GM12878 (cell line): Measurements from ENCODE around the gene ACP3. TPM values are rescaled to one million over a fixed set of nuclear protein-coding genes. Genes with fewer than 3 reads are reported as not detected.

Source experiments
- ATAC-seq: fragments of 200-7000 bp; cut with Tn5 transposase; 3 replicates; pipeline ENCODE4 v1.9.1; 2020; ENCODE audit warnings: mild to moderate bottlenecking, moderate library complexity
- BruUV-seq: library from RNA; stranded (reverse); fragments of 400-500 nt; replicated peaks from 2 replicates; lab custom pipeline; 2021; lab: Mats Ljungman, UMichigan
- CTCF ChIA-PET: fragments of 300-600 bp; sonication (Branson Sonifier 250); formaldehyde crosslinking; extraction: SDS; loops from one replicate; lab custom pipeline; 2021; ENCODE audit warnings: inconsistent platforms; lab: Yijun Ruan, JAX
- POLR2A ChIA-PET: fragments of 350-600 bp; formaldehyde crosslinking; extraction: SDS; loops from one replicate; lab custom pipeline; 2021; ENCODE audit warnings: inconsistent platforms; lab: Charles Lee
- RAD21 ChIA-PET: fragments of 300-600 bp; sonication (Branson Sonifier 250); formaldehyde crosslinking; loops from one replicate; lab custom pipeline; 2023; ENCODE audit warnings: antibody characterized with exemption; ENCODE audit not compliant: unreplicated experiment; lab: Charles Lee
- SMC1A ChIA-PET: fragments of 300-600 bp; sonication (Branson Sonifier 250); formaldehyde crosslinking; loops from one replicate; lab custom pipeline; 2023; ENCODE audit not compliant: unreplicated experiment, uncharacterized antibody; lab: Charles Lee
- DNase-seq: peaks from one replicate; pipeline ENCODE4 v3.0.0-alpha.2; 2011; ENCODE audit warnings: low read depth, low spot score
- FAIRE-seq: peaks from 3 replicates; lab custom pipeline; 2011; peaks lifted over from hg19 to GRCh38; lab: Jason Lieb, UNC
- H2AFZ ChIP-seq: 2 replicates; pipeline ENCODE4 v1.6.0; 2011; ENCODE audit warnings: low read depth, low read length, control low read depth; ENCODE audit not compliant: control insufficient read depth
- H3K27ac ChIP-seq: 2 replicates; pipeline ENCODE4 v1.5.1; 2011; ENCODE audit warnings: control low read depth; ENCODE audit not compliant: control insufficient read depth, insufficient read depth
- H3K27me3 ChIP-seq, 2 experiments: replicated peaks in 1 of 2; 2 replicates each; pipeline versions ENCODE4 v1.6.0 to v1.6.1; 2011; ENCODE audit warnings: low read length in 1 of 2; ENCODE audit not compliant: control insufficient read depth in 2 of 2, insufficient read depth in 2 of 2
- H3K36me3 ChIP-seq, 2 experiments: 2 replicates each; pipeline ENCODE4 v1.5.1; 2011; ENCODE audit warnings: low read length in 1 of 2; ENCODE audit not compliant: control insufficient read depth in 2 of 2, insufficient read depth in 2 of 2
- H3K4me1 ChIP-seq: 2 replicates; pipeline ENCODE4 v1.6.1; 2011; ENCODE audit warnings: mild to moderate bottlenecking, low read length, moderate library complexity, mixed read lengths; ENCODE audit not compliant: control insufficient read depth, insufficient read depth
- H3K4me2 ChIP-seq: 2 replicates; pipeline ENCODE4 v1.6.0; 2011; ENCODE audit warnings: control low read depth; ENCODE audit not compliant: control insufficient read depth, insufficient read depth
- H3K4me3 ChIP-seq: fragments of 200-600 bp; sonication (generic); 2 replicates; pipeline ENCODE4 v1.5.1; 2016
- H3K79me2 ChIP-seq: 2 replicates; pipeline ENCODE4 v1.6.0; 2011; ENCODE audit warnings: low read length; ENCODE audit not compliant: control insufficient read depth, insufficient read depth
- H3K9ac ChIP-seq: 2 replicates; pipeline ENCODE4 v1.8.0; 2011; ENCODE audit warnings: low read length, control low read depth, mixed read lengths; ENCODE audit not compliant: control insufficient read depth, insufficient read depth
- H3K9me3 ChIP-seq: replicated peaks from 3 replicates; pipeline ENCODE4 v1.5.1; 2011; ENCODE audit warnings: mild to moderate bottlenecking, low read length; ENCODE audit not compliant: control insufficient read depth, insufficient read depth
- H4K20me1 ChIP-seq: 2 replicates; pipeline ENCODE4 v1.6.0; 2011; ENCODE audit not compliant: control insufficient read depth, insufficient read depth
- BACH1 ChIP-seq: fragments of 450-650 bp; IDR thresholded peaks from 2 replicates; pipeline ENCODE4 v1.6.1; 2017; ENCODE audit warnings: mild to moderate bottlenecking, borderline replicate concordance
- CHD1 ChIP-seq: IDR thresholded peaks from 2 replicates; pipeline ENCODE4 v1.6.1; 2012; ENCODE audit warnings: low read depth, low read length, improper control_type of control experiment
- CHD2 ChIP-seq: IDR thresholded peaks from 2 replicates; pipeline ENCODE4 v1.6.1; 2011; ENCODE audit warnings: low read depth, low read length, improper control_type of control experiment, borderline replicate concordance
- EZH2 ChIP-seq: IDR thresholded peaks from 2 replicates; pipeline ENCODE4 v1.6.1; 2012; ENCODE audit warnings: low read depth, mild to moderate bottlenecking, control low read depth, inconsistent platforms, low read length, borderline replicate concordance; ENCODE audit not compliant: control insufficient read depth
- FOXK2 ChIP-seq: fragments of 450-650 bp; IDR thresholded peaks from 2 replicates; pipeline ENCODE4 v1.6.1; 2017; ENCODE audit warnings: mild to moderate bottlenecking, moderate library complexity
- KAT2A ChIP-seq: conservative IDR thresholded peaks from 2 replicates; pipeline ENCODE4 v1.6.1; 2011; ENCODE audit warnings: low read depth, low read length; ENCODE audit not compliant: control insufficient read depth
- MTA2 ChIP-seq: fragments of 450-650 bp; IDR thresholded peaks from 2 replicates; pipeline ENCODE4 v1.6.1; 2016; ENCODE audit warnings: low read depth, mild to moderate bottlenecking, moderate library complexity
- NR2C1 ChIP-seq: fragments of 450-650 bp; IDR thresholded peaks from 2 replicates; pipeline ENCODE4 v1.6.1; 2017; ENCODE audit warnings: antibody characterized with exemption, mild to moderate bottlenecking, moderate library complexity
- PAX5 ChIP-seq: IDR thresholded peaks from 2 replicates; pipeline ENCODE4 v1.6.1; 2011; ENCODE audit warnings: low read depth, low read length, borderline replicate concordance
- SIN3A ChIP-seq: IDR thresholded peaks from 2 replicates; pipeline ENCODE4 v1.6.1; 2012; ENCODE audit warnings: low read depth, low read length, improper control_type of control experiment
- SMAD1 ChIP-seq: fragments of 450-650 bp; IDR thresholded peaks from 2 replicates; pipeline ENCODE4 v1.6.1; 2018; ENCODE audit warnings: mild to moderate bottlenecking, low read depth; ENCODE audit not compliant: partially characterized antibody
- TBL1XR1 ChIP-seq: IDR thresholded peaks from 2 replicates; pipeline ENCODE4 v1.6.1; 2012; ENCODE audit warnings: low read depth, low read length, improper control_type of control experiment
- WGBS: methylation state at CpG from one replicate; pipeline ENCODE4 v1.1.6; 2016; ENCODE audit warnings: low lambda C conversion rate; ENCODE audit not compliant: insufficient replicate concordance, insufficient coverage; ENCODE audit errors: missing lambda C conversion rate; 5-methylcytosine and 5-hydroxymethylcytosine counted together
- in situ Hi-C: fragments of 300-500 bp; cut with MboI; formaldehyde crosslinking; loops from 9 replicates; pipeline ENCODE4 v1.14.3; 2018; ENCODE audit warnings: mixed read lengths
- intact Hi-C: fragments of 100-400 bp; cut with micrococcal nuclease; formaldehyde crosslinking; loops from one replicate; pipeline ENCODE4 v1.14.2; 2022; ENCODE audit not compliant: unreplicated experiment
- polyA plus RNA-seq, 11 experiments: library from polyadenylated mRNA; depleted of rRNA in 4 of 11; unstranded in 6 of 11; stranded (reverse) in 5 of 11; fragments of >200 nt; fragmentation: Nextera tagmentation in 4 of 11; fragmentation: Illumina TruSeq in 1 of 11; extraction: Ambion mirVana in 4 of 11; extraction: Trizol in 1 of 11; gene quantifications; 1 replicate in 1 of 11; 2 replicates in 10 of 11; pipeline versions ENCODE4 v1.2.1 to v1.2.3, GENCODE V29; 2011 to 2016; ENCODE audit warnings: inconsistent platforms in 2 of 11, missing spikeins in 2 of 11, low read depth in 1 of 11
- total RNA-seq, 4 experiments: library from RNA; depleted of rRNA in 3 of 4; stranded (reverse); fragments of >200 nt in 3 of 4; fragmentation: Illumina TruSeq in 1 of 4; extraction: Trizol in 1 of 4; gene quantifications; 2 replicates each; pipeline versions ENCODE4 v1.2.1 to v1.2.3, GENCODE V29; 2013 to 2021
- TF ChIP-seq, protein P1 (sequence below): IDR thresholded peaks from 2 replicates; pipeline ENCODE4 v1.6.1; 2012; ENCODE audit warnings: improper control_type of control experiment, low read depth, low read length; ENCODE audit not compliant: insufficient replicate concordance
- TF ChIP-seq, protein P2 (sequence below): fragments of 450-650 bp; IDR thresholded peaks from 2 replicates; pipeline ENCODE4 v1.6.1; 2016; ENCODE audit warnings: mild to moderate bottlenecking, moderate library complexity, borderline replicate concordance

ACP3 gene
- total and polyA plus RNA-seq, 10 of the 15 experiments (the other 5 are each of a cell fraction or from before 2014, with no cell fraction given), result 0.05 to 0.41 TPM; not detected in 8

DNA sequence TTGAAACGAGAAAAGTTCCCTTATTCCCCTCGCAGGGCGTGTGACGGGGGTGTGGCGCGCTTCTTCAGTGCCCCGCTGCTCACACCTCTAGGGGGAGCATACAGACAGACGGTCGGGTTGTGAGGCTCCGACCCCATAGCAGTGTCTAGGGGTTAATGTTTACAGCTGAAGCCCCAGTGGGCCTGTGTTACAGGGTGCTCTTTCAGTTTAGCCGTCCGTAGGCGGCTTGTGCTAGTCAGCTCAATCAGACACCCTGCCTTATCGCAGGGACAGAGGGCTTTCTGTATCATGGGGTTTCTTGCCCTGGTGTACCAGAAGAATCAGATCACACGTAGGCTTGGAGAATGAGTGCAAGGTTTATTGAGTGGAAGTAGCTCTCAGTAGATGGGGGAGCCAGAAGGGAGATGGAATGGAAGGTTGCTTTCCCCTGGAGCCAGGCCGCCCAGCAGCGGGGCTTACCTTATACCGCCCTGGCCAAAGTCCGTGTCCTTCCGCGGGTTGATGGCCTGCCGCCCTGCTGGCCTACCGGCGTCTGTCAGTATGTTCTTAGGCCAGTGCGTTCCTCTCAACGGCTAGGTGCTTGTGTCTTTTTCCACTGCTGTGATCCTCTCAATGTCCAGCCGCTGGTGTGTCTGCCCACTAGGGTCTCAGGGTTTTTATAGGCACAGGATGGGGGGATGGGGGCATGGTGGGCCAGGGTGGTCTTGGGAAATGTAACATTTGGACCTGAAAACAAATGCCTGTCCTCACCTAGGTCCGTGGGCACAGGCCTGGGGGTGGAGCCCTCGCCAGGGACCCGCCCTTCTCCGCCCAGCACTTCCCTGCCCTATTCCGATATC, 32.2 kb upstream of the ACP3 start (continued):
- no peak for TF ChIP-seq MTA2

DNA sequence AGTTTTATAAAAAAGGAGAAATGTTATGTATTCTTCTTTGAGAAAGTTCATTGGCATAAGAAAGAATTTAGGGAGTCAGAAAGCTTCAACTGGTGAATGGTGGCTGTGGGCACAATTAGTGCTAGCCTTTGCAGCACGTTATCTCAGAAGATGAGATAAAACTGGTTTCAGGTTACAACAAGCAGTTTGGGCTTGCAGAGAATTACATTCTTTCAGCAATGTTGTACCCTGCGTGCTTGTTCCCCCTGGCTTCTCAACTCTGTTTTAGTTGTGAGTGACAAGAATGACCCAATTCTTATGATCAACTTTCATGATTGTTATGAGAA, 31.6 kb upstream of the ACP3 start:
- Histone ChIP-seq H4K20me1 (no peaks in the 10 kb centered on the region), H3K4me2 (no peak overlapping the region), H3K36me3 (no peaks in the 10 kb centered on the region), H3K27ac (no peak overlapping the region), H3K9me3 (no peaks in the 10 kb centered on the region; the same call in 2 of the 3 replicates), H3K4me1 (no peaks in the 10 kb centered on the region), H3K27me3 (no peaks in the 10 kb centered on the region; a peak in 1 of 4 replicates), H2AFZ (no peak overlapping the region), H3K9ac (no peak overlapping the region), H3K4me3 (no peak overlapping the region), H3K79me2 (no peaks in the 10 kb centered on the region)
- in situ Hi-C loops (no loop called here), intact Hi-C loops (no loop called here)
- ATAC-seq (no peak), DNase-seq (no peak), FAIRE-seq (no peak)
- RAD21 ChIA-PET, result no interaction called here
- CTCF ChIA-PET, result no interaction called here
- SMC1A ChIA-PET, result no interaction called here
- POLR2A ChIA-PET, result no interaction called here
- BruUV-seq, result no TSS peak
- 10% methylated on average over 2 of the region's 2 CpGs for WGBS
- TF ChIP-seq NR2C1 (no peak), KAT2A (no peak), FOXK2 (no peak), PAX5 (no peak), SIN3A (no peak), CHD1 (no peak), TBL1XR1 (no peak), EZH2 (no peak), SMAD1 (no peak), BACH1 (no peak), CHD2 (no peak)
- TF ChIP-seq, protein P1, sequence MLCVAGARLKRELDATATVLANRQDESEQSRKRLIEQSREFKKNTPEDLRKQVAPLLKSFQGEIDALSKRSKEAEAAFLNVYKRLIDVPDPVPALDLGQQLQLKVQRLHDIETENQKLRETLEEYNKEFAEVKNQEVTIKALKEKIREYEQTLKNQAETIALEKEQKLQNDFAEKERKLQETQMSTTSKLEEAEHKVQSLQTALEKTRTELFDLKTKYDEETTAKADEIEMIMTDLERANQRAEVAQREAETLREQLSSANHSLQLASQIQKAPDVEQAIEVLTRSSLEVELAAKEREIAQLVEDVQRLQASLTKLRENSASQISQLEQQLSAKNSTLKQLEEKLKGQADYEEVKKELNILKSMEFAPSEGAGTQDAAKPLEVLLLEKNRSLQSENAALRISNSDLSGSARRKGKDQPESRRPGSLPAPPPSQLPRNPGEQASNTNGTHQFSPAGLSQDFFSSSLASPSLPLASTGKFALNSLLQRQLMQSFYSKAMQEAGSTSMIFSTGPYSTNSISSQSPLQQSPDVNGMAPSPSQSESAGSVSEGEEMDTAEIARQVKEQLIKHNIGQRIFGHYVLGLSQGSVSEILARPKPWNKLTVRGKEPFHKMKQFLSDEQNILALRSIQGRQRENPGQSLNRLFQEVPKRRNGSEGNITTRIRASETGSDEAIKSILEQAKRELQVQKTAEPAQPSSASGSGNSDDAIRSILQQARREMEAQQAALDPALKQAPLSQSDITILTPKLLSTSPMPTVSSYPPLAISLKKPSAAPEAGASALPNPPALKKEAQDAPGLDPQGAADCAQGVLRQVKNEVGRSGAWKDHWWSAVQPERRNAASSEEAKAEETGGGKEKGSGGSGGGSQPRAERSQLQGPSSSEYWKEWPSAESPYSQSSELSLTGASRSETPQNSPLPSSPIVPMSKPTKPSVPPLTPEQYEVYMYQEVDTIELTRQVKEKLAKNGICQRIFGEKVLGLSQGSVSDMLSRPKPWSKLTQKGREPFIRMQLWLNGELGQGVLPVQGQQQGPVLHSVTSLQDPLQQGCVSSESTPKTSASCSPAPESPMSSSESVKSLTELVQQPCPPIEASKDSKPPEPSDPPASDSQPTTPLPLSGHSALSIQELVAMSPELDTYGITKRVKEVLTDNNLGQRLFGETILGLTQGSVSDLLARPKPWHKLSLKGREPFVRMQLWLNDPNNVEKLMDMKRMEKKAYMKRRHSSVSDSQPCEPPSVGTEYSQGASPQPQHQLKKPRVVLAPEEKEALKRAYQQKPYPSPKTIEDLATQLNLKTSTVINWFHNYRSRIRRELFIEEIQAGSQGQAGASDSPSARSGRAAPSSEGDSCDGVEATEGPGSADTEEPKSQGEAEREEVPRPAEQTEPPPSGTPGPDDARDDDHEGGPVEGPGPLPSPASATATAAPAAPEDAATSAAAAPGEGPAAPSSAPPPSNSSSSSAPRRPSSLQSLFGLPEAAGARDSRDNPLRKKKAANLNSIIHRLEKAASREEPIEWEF, result no peak
- TF ChIP-seq, protein P2, sequence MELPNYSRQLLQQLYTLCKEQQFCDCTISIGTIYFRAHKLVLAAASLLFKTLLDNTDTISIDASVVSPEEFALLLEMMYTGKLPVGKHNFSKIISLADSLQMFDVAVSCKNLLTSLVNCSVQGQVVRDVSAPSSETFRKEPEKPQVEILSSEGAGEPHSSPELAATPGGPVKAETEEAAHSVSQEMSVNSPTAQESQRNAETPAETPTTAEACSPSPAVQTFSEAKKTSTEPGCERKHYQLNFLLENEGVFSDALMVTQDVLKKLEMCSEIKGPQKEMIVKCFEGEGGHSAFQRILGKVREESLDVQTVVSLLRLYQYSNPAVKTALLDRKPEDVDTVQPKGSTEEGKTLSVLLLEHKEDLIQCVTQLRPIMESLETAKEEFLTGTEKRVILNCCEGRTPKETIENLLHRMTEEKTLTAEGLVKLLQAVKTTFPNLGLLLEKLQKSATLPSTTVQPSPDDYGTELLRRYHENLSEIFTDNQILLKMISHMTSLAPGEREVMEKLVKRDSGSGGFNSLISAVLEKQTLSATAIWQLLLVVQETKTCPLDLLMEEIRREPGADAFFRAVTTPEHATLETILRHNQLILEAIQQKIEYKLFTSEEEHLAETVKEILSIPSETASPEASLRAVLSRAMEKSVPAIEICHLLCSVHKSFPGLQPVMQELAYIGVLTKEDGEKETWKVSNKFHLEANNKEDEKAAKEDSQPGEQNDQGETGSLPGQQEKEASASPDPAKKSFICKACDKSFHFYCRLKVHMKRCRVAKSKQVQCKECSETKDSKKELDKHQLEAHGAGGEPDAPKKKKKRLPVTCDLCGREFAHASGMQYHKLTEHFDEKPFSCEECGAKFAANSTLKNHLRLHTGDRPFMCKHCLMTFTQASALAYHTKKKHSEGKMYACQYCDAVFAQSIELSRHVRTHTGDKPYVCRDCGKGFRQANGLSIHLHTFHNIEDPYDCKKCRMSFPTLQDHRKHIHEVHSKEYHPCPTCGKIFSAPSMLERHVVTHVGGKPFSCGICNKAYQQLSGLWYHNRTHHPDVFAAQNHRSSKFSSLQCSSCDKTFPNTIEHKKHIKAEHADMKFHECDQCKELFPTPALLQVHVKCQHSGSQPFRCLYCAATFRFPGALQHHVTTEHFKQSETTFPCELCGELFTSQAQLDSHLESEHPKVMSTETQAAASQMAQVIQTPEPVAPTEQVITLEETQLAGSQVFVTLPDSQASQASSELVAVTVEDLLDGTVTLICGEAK, result no peak
